CD14-positive monocyte (primary cell): ENCODE results near the gene DUS2. TPM values are rescaled to one million over a fixed set of nuclear protein-coding genes. Genes with fewer than 3 reads are reported as not detected.

Experiments used
- DNase-seq, 3 donors: peaks; one replicate each; pipeline ENCODE4 v3.0.0-alpha.2; 2011 to 2022
- H2AFZ ChIP-seq: 2 replicates; pipeline ENCODE4 v1.6.0; 2012; ENCODE audit warnings: mild to moderate bottlenecking, low read depth, low read length, inconsistent platforms; ENCODE audit not compliant: insufficient read depth, poor library complexity, severe bottlenecking
- H3K27ac ChIP-seq, 2 donors: 1 replicate in 1 of 2; 2 replicates in 1 of 2; pipeline ENCODE4 v1.5.1; 2012 to 2013; ENCODE audit warnings: low read length in 2 of 2, control low read depth in 1 of 2, inconsistent platforms in 1 of 2, low read depth in 1 of 2, mild to moderate bottlenecking in 1 of 2
- H3K27me3 ChIP-seq, 2 donors: one replicate each; pipeline versions ENCODE4 v1.6.0 to v1.6.1; 2011 to 2013; ENCODE audit warnings: low read length in 2 of 2; ENCODE audit not compliant: control insufficient read depth in 2 of 2, insufficient read depth in 2 of 2
- H3K36me3 ChIP-seq, 2 donors: replicated peaks in 1 of 2; 1 replicate in 1 of 2; 2 replicates in 1 of 2; pipeline versions ENCODE4 v1.5.1 to v1.6.1; 2012 to 2013; ENCODE audit warnings: low read length in 2 of 2, control low read depth in 1 of 2, inconsistent platforms in 1 of 2, mild to moderate bottlenecking in 1 of 2; ENCODE audit not compliant: insufficient read depth in 2 of 2, control insufficient read depth in 1 of 2
- H3K4me1 ChIP-seq, 2 donors: 1 replicate in 1 of 2; 2 replicates in 1 of 2; pipeline versions ENCODE4 v1.5.1 to v1.6.1; 2012 to 2013; ENCODE audit warnings: low read length in 2 of 2, control low read depth in 1 of 2, inconsistent platforms in 1 of 2, mild to moderate bottlenecking in 1 of 2, moderate library complexity in 1 of 2; ENCODE audit not compliant: insufficient read depth in 2 of 2, control insufficient read depth in 1 of 2
- H3K4me2 ChIP-seq: replicated peaks from 2 replicates; pipeline ENCODE3; 2012; ENCODE audit warnings: low read length, moderate library complexity, mild to moderate bottlenecking; ENCODE audit not compliant: poor library complexity, severe bottlenecking; ENCODE audit errors: extremely low read depth
- H3K4me3 ChIP-seq, 3 experiments: fragments of 200-600 bp in 1 of 3; sonication (generic) in 1 of 3; replicated peaks in 1 of 3; 1 replicate in 2 of 3; 2 replicates in 1 of 3; pipeline ENCODE4 v1.5.1; 2011 to 2013; ENCODE audit warnings: low read length in 3 of 3, mild to moderate bottlenecking in 3 of 3, control low read depth in 2 of 3, low read depth in 2 of 3, inconsistent platforms in 1 of 3, moderate library complexity in 1 of 3
- H3K79me2 ChIP-seq: 2 replicates; pipeline ENCODE4 v1.6.0; 2012; ENCODE audit warnings: mild to moderate bottlenecking, control low read depth, inconsistent platforms, low read length, moderate library complexity; ENCODE audit not compliant: insufficient read depth
- H3K9ac ChIP-seq: 2 replicates; pipeline ENCODE4 v1.6.0; 2017; ENCODE audit warnings: low read length, mild to moderate bottlenecking; ENCODE audit not compliant: insufficient read depth, poor library complexity, severe bottlenecking
- H3K9me3 ChIP-seq, 2 donors: replicated peaks in 1 of 2; 1 replicate in 1 of 2; 2 replicates in 1 of 2; pipeline versions ENCODE4 v1.5.1 to v1.6.1; 2012 to 2013; ENCODE audit warnings: low read length in 2 of 2, control low read depth in 1 of 2; ENCODE audit not compliant: control insufficient read depth in 1 of 2, insufficient read depth in 1 of 2
- H4K20me1 ChIP-seq: 2 replicates; pipeline ENCODE4 v1.6.0; 2012; ENCODE audit warnings: mild to moderate bottlenecking, low read length, control low read depth, moderate library complexity; ENCODE audit not compliant: insufficient read depth
- H3K27ac Mint-ChIP-seq, 7 donors: one replicate each; pipeline ENCODE4 v1.8.0; 2020; ENCODE audit warnings: mild to moderate bottlenecking in 7 of 7, mixed read lengths in 7 of 7, moderate library complexity in 6 of 7, inconsistent platforms in 2 of 7
- H3K27me3 Mint-ChIP-seq, 3 donors: one replicate each; pipeline ENCODE4 v1.8.0; 2021 to 2022; ENCODE audit warnings: low read depth in 3 of 3, mild to moderate bottlenecking in 3 of 3, mixed read lengths in 3 of 3, moderate library complexity in 3 of 3, inconsistent platforms in 1 of 3
- H3K36me3 Mint-ChIP-seq, 2 donors: one replicate each; pipeline ENCODE4 v1.8.0; 2020; ENCODE audit warnings: mixed read lengths in 2 of 2, inconsistent platforms in 1 of 2, mild to moderate bottlenecking in 1 of 2
- H3K4me1 Mint-ChIP-seq: one replicate; pipeline ENCODE4 v1.8.0; 2020; ENCODE audit warnings: mild to moderate bottlenecking, mixed read lengths
- H3K4me3 Mint-ChIP-seq, 2 donors: one replicate each; pipeline ENCODE4 v1.8.0; 2020; ENCODE audit warnings: mild to moderate bottlenecking in 2 of 2, mixed read lengths in 2 of 2, moderate library complexity in 1 of 2
- H3K9me3 Mint-ChIP-seq, 7 donors: one replicate each; pipeline ENCODE4 v1.8.0; 2020 to 2022; ENCODE audit warnings: mixed read lengths in 7 of 7, mild to moderate bottlenecking in 6 of 7, moderate library complexity in 6 of 7, inconsistent platforms in 2 of 7
- CTCF ChIP-seq: fragments of 200-600 bp; IDR thresholded peaks from one replicate; pipeline ENCODE4 v1.8.0; 2022; ENCODE audit warnings: antibody characterized with exemption, mild to moderate bottlenecking
- WGBS: methylation state at CpG from one replicate; pipeline ENCODE4 v1.1.5; 2013; ENCODE audit warnings: missing lambda C conversion rate; ENCODE audit not compliant: insufficient coverage; 5-methylcytosine and 5-hydroxymethylcytosine counted together
- intact Hi-C, 2 donors: fragments of 100-400 bp; cut with micrococcal nuclease; formaldehyde crosslinking; loops; one replicate each; pipeline versions ENCODE4 v1.15.0 to v1.15.1; 2023
- polyA plus RNA-seq, 3 donors: library from polyadenylated mRNA; depleted of rRNA in 1 of 3; unstranded in 2 of 3; stranded (reverse) in 1 of 3; fragments of 300-500 nt in 2 of 3; fragments of >200 nt in 1 of 3; fragmentation: Illumina TruSeq in 2 of 3; gene quantifications; 1 replicate in 2 of 3; 2 replicates in 1 of 3; pipeline ENCODE4 v1.2.3, GENCODE V29; 2012 to 2021

The DUS2 gene
- polyA plus RNA-seq, 3 donors, result 18.4 to 40.7 (median 33.2) TPM

GRCh38 chr16:68040506-68041288 is 17.6 kb downstream of the DUS2 start:
- peak; percentile 88 for TF ChIP-seq CTCF
- H3K27ac Mint-ChIP-seq, result peak overlapping the region; percentile 74 to 96 (median 90)
- Histone ChIP-seq H3K36me3 (no peaks in the 10 kb centered on the region), H3K9ac (peak overlapping the region; percentile 5), H3K79me2 (peaks cover 54% of the 10 kb centered on the region), H3K27me3 (no peaks in the 10 kb centered on the region), H3K4me3 (peak overlapping the region in 1 of 3 experiments; percentile 62), H3K4me2 (peak overlapping the region; percentile 70), H3K4me1 (peaks cover 72 to 82% of the 10 kb centered on the region in 2 donors), H3K27ac (peak overlapping the region; percentile 80), H4K20me1 (no peaks in the 10 kb centered on the region), H3K9me3 (no peaks in the 10 kb centered on the region), H2AFZ (peak overlapping the region; percentile 37)
- peak; percentile 69 to 79 (median 77) for DNase-seq
- peaks cover 15 to 19% of the 10 kb centered on the region in 2 donors for H3K36me3 Mint-ChIP-seq
- H3K27me3 Mint-ChIP-seq, result peaks cover 0 to 2% (median 1%) of the 10 kb centered on the region in 3 donors
- WGBS, result 0% methylated on average over 1 of the region's 14 CpGs
- H3K4me3 Mint-ChIP-seq, result peak overlapping the region; percentile 51 to 58
- intact Hi-C loops, result loop anchor here (1.0 to 5.0 kb wide), 3 partner anchors 17 to 103 kb away; partner anchors contain the start of genes DDX28 (in 1 of the 2), DUS2 (in 1 of the 2) and PSMB10 (in 1 of the 2)
- no peaks in the 10 kb centered on the region for H3K9me3 Mint-ChIP-seq
- peaks cover 74% of the 10 kb centered on the region for H3K4me1 Mint-ChIP-seq

- H3K4me2 ChIP-seq, result peak overlapping the region; percentile 70
- Mint-ChIP-seq H3K27ac (peak overlapping the region; percentile 74 to 96 (median 90)), H3K27me3 (peaks cover 0 to 2% (median 1%) of the 10 kb centered on the region in 3 donors), H3K36me3 (peaks cover 19 to 27% of the 10 kb centered on the region in 2 donors), H3K4me1 (peaks cover 72% of the 10 kb centered on the region), H3K9me3 (no peaks in the 10 kb centered on the region), H3K4me3 (peak overlapping the region; percentile 13 to 73)
- H3K4me1 ChIP-seq, result peaks cover 72 to 79% of the 10 kb centered on the region in 2 donors
- no peaks in the 10 kb centered on the region for H3K9me3 ChIP-seq
- intact Hi-C loops, result loop anchor here in 1 of 2 donors (5.0 kb wide), 1 partner anchor 104 kb away; the partner anchor contains the start of gene PSMB10
- H3K36me3 ChIP-seq, result peaks cover 0 to 8% of the 10 kb centered on the region in 2 donors
- H3K79me2 ChIP-seq, result peaks cover 64% of the 10 kb centered on the region
- H4K20me1 ChIP-seq, result no peaks in the 10 kb centered on the region
- H3K27me3 ChIP-seq, result no peaks in the 10 kb centered on the region
- H3K9ac ChIP-seq, result no peak overlapping the region
- TF ChIP-seq CTCF, result no peak
- H2AFZ ChIP-seq, result no peak overlapping the region
- peak overlapping the region; percentile 16 to 62 (median 25) for H3K4me3 ChIP-seq
- no CpG with 5 or more reads among the region's 2 CpGs for WGBS
- peak; percentile 42 to 75 (median 73) for DNase-seq
- H3K27ac ChIP-seq, result peak overlapping the region; percentile 80
Observed at GRCh38 chr16:68041783-68042182, 18.7 kb downstream of the DUS2 start.
